ENCODE measurements around the gene FUT7. TPM values are rescaled to one million over a fixed set of nuclear protein-coding genes. Genes with fewer than 3 reads are reported as not detected.
"Not testable (repeated sequence)": the region's sequence is repeated elsewhere in the genome, so short reads cannot be mapped to it uniquely, and the experiment has no call there.

The FUT7 gene
- total RNA-seq, 1 donor from 2014 or later = 0.11 TPM

DNA sequence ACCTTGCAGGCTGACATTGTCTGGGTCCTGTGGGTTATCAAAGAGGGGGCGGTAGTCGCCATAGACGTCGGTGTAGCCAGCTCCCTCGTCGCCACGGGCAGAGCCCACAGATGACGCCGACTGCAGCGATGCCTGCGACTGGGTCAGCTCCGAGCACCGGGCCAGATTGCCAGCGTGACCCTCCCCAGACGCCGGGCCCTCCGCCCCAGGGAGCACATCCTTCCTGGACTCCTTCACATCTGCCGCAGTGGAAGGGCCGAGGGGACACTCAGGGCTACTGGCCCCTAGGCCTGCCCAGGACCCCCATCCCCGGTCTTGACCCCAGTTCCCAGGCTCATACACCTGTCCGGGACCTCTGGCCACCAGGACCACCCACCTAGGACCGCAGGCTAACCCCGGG is 17.7 kb downstream of the FUT7 start:
- intact Hi-C loops (cut with DNase I) = no loop called here
- ATAC-seq (no peak), DNase-seq (ENCODE audit: missing footprints) (no peak)

DNA sequence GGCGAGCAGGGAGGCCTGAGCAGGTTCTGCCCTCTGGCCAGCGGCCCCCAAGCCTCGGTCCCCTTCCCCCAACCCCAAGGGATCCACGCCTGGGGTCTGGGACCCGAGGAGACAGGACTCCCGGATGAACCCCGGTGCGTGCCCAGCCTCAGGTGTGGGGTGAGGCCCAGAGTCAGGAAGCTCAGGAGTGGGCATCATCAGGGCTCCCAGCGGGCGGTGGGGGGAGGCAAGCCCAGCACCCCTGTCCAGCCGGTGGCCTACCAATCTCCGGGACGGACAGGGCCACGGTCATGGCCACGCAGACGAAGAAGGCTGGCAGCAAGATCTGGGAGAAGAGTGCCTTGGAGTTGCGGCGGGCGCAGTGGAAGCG is 18.3 kb downstream of the FUT7 start:
- intact Hi-C loops (cut with DNase I) = no loop called here
- no peak for ATAC-seq
- no peak for DNase-seq (ENCODE audit: missing footprints)

DNA sequence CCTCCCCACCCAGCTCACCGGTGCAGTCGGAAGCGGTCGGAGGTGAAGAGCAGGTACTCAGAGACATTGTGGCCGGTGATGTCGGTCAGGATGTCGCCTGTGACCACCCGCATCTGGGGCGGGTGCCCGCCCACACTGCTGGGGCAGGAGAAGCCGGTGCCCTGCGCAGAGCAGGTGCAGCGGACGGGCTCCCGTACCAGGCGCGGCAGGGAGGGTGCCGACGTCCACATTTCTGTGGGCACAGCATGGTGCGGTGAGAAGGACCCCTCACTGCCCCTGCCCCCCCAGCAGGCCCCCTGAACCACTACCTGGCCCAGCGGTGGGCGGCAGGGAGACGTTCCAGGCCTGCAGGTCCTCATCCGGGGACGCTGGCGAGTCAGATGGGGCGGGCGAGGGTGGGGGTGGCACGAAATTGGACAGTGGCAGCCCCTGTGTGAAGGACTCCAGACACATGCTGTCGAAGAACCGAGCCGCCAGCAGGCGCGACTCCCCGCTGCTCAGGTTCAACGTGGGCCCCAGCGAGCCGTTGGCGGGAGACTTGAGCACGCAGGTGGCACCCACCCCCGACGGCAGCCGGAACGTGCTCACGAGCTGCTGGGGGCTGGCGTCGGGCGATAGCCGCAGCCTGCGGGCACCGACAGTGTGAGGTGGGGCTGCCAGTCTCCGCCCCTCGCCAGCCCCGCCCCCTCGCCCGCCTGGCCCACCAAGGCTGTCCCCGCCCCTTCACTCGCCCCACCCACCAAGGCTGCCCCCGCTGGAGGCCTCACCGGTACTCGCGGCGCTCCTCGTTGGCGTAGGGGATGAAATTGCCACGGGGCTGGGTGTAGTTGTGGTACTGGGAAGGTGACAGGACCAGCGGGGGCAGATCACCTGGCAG is 19.0 kb downstream of the FUT7 start:
- no peak for DNase-seq (ENCODE audit: missing footprints)
- intact Hi-C loops (cut with DNase I) = no loop called here
- no peak for ATAC-seq

DNA sequence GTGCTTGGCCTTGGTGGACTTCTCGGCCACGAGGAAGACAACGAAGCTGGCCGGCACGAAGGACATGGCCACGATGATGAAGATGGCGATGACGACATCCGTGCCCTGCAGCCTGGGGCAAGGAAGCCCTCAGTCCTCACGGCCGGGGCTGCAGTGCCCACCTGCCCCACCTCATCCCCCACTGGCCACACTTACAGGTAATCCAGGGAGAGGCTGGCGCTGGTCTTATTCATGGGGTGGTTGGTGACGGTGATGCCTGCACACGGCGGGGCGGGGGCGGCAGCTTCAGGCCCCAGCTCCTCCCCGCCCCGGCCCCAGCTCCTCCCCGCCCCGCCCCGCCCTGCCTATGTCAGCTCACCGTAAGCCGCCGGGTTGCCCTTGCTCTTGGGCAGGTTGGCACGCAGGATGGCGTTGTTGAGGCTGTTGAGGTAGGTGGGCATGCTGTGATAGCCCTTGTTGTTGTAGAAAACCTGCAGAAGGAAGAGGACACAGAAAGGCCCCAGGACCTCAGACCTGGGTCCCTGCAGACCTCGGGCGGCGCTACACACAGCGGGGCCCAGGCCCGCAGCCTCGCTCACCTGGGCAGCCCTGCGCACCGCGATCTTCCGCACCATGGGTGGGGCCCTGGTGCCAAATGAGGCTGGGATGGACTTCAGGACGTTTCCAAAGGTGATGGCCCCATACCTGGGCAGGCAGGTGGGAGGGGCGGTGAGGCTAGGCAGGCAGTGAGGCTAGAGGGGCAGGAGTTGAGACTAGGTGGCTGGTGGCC is 19.8 kb downstream of the FUT7 start:
- ATAC-seq (no peak), DNase-seq (ENCODE audit: missing footprints) (no peak)
- intact Hi-C loops (cut with DNase I) = no loop called here

DNA sequence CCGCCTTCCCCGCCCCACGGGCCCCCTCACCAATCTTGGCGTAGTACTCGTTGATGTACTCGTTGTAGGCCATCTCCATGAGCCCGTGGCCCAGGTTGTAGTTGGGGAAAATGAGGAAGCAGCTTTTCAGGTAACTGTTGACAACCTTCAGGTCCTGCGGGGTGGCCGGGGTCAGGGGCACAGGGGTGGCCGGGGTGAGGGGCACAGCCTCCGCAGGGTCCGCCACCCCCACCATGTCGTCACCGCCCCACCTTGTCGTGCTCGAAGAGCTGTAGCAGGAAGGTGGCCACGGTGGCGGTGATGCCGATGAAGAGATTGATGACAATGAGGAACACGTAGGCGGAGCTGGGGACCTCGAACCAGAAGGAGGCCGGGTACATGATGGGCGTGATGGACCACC is 20.7 kb downstream of the FUT7 start:
- no peak for ATAC-seq
- intact Hi-C loops (cut with DNase I) = no loop called here
- DNase-seq (ENCODE audit: missing footprints) = no peak

DNA sequence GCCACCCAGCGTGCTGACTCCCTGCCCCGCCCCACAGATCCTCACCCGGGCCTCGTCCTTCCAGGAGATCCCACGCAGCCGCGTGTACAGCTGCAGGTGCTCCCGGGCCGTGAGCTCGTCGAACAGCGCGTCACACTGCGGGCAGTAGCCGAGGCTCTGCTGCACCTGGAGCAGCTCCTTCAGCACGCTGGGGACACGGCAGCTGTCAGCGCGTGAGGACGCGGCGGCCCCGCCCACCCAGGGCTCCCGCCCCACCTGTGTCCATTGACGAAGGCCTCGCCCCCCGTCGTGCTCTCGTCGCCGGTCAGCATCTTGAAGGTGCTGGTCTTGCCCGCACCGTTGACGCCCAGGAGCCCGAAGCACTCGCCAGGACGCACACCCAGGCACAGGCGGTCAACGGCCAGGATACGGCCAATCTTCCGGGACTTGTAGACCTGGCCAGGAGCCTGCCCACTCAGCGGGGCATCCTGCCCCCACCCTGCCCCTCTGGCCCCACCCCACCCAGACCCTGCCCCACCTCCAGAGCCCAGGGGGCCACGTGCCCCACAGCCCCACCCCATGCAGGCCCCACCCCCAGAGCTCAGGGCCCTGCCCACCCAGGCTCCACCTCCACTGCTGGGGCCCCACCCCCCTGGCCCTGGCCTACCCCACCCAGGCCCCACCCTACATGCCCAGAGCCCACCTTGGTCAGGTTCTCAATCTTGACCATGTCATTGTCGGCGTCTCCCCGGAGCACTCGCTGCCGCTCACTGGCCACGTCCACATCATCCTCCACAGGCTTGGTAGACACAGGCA is 21.8 kb downstream of the FUT7 start:
- intact Hi-C loops (cut with DNase I) = no loop called here
- DNase-seq (ENCODE audit: missing footprints) (no peak), ATAC-seq (no peak)

DNA sequence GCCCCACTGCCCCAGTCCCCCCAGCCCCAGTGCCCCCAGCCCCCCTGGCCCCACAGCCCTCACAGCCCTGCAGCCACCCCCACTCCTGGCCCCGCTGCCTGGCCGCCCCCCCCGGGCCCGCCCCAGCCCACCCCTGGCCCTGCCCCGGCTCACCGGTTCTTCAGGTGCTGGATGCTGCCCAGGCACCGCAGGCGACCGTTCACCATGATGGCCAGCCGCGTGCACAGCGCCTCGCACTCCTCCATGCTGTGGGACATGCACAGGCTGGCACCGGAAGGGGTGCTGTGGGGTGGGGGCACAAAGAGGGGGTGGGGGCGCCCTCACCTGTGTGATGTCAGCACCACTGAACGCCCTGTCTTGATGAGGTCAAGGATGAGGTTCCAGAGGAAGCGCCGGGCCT is 22.7 kb downstream of the FUT7 start:
- DNase-seq (ENCODE audit: missing footprints) (no peak), ATAC-seq (no peak)
- intact Hi-C loops (cut with DNase I) = no loop called here

DNA sequence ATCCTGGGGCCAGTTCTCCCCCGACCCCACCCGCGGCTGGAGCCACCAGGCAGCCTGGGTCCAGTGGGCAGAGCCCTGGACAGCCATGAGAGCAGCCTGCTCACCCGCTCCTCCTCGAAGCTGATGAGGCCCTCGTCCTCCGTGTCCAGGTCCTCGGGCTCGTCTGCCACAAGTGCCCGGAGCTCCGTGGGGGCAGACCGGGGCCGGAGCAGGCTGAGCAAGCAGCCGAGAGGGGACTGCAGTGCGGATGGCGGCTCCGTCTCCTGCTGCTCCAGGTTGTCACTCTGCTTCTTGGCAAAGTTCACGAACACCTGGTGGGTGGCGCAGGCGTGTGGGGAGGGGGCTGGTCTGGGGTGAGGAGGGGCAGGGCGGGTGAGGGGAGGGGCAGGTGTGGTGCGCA is 23.6 kb downstream of the FUT7 start:
- DNase-seq (ENCODE audit: missing footprints) = no peak
- no peak for ATAC-seq
- intact Hi-C loops (cut with DNase I) = no loop called here

DNA sequence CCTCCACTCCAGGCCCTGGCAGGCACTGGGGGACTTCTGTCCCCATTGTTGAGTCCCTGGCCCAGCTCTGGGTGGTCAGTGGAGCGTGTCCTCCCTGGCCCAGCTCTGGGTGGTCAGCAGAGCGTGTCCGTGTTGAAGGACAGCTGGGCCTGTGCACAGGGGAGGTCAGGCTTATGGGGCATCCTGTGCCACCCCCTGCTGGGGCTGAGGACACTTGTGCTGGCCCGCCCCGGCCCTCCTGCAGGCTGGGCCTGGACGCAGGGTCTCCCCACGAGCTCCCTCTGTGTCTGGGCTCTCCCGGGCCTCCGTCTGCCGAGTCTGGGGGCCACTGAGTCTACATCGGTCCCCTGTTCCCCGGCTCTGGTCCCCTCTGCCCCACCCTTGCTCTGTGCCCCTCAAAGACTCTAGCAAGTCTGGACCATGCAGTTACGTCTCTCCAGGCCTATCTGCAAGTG is 24.0 kb downstream of the FUT7 start:
- intact Hi-C loops (cut with DNase I) = no loop called here
- DNase-seq (ENCODE audit: missing footprints) = no peak
- no peak for ATAC-seq

DNA sequence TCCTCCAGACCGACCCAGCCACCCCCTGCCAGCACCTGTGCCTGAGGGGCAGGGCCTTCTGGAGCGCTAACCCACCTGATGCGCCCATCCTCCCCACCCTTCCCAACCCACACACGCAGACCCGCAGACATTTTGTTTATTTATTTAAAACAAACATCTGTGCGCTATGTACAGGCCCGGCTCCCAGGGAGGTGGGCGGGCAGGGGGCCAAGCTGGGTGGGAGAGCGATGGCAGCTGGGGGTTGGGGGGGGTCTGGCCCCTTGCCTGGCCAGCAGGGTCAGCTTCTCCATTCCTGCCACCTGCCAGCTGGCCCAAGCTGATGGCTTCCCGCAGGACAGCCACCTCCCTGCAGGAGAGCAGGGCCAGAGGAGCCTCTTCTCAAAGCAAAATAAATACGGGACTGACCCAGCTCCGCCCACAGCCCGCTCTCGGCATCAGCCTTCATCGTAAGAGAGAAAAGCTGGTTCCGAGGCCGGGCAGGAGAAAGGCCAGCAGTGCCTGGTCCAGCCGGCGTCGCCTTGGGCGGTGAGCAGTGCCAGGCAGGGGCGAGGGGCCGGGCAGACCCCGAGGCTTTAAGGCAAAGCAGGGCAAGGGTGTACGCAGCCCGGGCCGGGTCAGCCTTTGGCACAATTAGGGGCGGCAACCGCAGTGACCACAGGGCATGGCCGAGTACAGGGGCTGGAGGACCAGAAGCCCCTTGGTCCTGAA is 24.6 kb downstream of the FUT7 start:
- ATAC-seq = peak; percentile 21
- no peak for DNase-seq (ENCODE audit: missing footprints)
- intact Hi-C loops (cut with DNase I) = no loop called here

DNA sequence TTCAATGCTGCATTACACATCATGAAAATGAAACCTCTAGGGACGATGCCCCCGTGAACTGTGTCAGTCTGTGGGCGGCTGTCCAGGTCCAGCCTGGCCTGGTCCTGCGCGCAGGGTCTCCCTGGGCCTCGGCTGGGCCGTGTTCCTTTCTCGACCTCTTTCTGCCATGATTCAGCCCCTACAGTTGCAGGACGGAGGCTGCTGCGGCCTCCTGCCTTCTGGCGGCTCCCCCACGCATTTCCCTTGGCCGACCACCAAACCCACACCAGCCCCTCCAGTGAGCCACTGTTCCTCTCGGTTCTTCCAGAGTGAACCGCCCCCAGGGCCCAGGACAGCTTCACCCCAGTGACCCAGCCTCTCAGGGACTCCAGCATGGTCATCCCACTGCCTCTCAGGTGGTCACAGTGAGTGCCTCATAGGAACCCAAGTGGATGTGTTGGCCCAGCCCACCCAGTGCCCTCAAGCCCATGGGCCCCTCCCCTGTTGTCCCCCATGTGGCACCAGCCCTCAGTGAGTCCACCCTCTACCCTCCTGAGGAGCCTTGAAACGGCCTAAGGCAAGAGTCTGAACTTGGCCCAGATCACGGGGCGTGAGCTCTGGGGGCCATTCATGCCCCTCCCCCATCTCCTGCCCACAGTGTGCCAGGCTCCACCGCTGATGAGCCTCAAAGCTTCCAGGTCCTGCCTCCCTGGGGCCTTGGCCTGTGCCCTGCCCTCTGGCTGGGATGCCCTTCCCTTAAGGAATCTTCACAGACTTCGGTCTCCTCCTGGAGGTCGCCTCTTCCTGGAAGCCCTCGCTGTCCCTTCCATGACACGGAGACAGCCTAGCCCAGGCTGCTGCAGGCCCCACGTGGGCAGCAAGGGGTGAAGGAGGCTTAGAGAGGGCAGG is 25.5 kb downstream of the FUT7 start:
- intact Hi-C loops (cut with DNase I) = no loop called here
- ATAC-seq (no peak), DNase-seq (ENCODE audit: missing footprints) (no peak)

DNA sequence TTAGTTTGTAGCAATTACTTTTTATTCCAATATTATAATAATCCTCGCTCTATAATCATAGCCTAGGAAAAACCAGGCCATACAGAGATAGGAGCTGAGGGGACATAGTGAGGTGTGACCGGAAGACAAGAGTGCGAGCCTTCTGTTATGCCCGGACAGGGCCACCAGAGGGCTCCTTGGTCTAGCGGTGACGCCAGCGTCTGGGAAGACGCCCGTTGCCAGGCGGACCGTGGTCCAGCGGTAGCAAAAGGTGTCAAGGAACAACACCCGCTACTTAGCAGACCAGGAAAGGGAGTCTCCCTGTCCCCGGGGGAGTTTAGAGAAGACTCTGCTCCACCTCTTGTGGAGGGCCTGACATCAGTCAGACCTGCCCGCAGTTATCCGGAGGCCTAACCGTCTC is 27.6 kb downstream of the FUT7 start:
- DNase-seq (ENCODE audit: missing footprints); ATAC-seq; intact Hi-C loops (cut with DNase I): not testable (repeated sequence)

DNA sequence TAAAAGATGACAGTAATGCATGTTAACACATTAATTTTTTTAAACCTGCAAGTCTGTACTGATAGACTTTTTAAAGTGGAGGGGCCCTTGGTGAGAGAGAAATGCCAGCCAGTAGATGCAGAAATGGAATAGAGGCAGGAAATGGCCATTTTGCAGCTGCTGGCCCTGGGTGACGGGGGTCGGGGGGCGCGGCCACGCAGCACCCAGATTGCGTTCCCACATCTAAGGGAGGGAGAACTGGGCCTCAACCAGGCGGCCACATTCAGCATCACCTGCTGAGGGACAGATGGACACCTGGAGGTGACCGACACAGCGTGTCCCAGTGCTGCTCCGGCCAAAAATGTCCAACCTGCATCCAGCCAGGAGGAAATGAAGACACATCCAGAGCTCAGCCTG is 29.2 kb downstream of the FUT7 start:
- intact Hi-C loops (cut with DNase I) = no loop called here
- ATAC-seq (no peak), DNase-seq (ENCODE audit: missing footprints) (no peak)

DNA sequence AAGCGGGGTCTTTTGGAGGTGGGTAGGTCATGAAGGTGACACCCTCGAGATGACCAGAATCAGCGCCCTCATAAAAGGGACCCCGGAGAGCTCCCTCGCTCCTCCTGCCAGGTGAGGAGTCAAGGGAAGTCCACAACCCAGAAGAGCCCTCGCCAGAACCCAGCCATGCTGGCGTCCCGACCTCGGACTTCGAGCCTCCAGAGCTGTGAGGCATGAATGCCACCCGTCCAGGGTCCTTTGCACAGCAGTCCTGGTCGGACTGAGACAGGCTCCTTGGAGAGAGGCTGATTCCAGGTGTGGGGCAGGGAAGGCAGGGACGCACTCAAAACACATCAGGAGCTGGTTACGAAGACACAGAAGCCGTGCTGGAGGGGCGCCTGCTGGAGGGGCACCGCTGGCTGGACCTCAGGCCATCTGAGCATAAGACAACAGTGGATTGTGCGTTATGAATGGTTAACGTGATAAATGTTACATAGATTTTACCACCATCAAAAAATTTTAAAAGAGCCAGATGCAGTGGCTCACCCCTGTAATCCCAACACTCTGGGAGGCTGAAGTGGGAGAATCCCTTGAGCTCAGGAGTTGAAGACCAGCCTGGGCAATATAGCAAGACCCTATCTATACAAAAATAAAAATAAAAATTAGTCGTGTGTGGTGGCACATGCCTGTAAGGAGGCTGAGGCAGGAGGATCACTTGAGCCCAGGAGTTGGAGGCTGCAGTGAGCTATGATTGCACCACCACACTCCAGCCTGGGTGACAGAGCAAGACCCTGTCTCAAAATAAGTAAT is 29.8 kb downstream of the FUT7 start:
- DNase-seq (ENCODE audit: missing footprints) = no peak
- intact Hi-C loops (cut with DNase I) = no loop called here
- no peak for ATAC-seq

DNA sequence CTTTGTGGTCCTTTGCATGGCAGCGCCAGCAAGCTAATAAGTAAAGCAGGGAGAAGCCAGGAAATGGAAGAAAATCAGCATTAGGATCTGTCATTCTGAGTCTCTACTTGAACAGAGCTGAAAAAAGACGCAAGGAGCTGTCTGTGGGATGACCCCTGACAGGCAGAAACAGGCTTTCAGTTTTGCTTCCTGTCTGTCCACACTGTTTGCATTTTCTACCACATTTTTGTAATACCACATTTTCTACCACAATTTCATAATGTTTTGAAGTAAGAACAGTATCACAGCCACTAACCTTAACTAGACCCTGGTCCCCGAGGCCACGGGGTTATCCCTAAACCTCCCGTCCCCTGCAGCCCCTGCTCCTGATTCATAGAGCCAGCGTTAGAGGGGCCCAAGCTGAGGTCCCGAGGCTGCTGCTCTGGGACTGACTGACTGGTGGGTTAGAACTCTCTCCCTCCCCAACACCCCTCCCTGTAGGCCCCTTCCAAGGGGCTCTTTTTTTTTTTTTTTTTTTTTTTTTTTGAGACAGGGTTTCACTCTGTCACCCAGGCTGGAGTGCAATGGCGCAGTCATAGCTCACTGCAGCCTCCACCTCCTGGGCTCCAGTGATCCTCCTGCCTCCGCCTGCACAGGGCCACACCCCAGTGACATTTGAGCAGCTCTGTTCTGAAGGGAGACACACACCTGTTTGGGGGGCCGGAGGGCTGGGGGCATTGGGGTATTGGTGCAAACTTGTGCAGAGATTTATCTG is 31.5 kb downstream of the FUT7 start:
- intact Hi-C loops (cut with DNase I) = no loop called here
- DNase-seq (ENCODE audit: missing footprints) (no peak), ATAC-seq (no peak)

DNA sequence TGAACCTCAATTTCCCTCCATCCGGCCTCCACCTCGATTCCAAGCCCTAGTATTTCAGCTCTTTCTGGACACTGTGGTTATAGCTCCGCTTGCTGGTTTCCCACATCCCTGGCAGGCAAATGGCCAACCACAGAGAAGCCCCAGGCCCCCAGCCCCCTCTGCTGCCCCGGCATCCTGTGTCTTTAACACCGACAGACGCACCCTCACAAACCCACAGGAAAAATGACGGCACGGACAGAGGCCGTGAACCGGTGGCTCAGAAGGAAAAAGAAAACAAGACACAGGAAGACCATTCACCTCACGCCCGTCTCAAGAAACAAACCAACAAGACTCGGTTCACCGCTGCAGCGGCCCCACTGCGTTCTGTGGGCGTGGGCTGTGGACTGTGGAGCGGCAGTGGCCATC is 34.1 kb downstream of the FUT7 start:
- ATAC-seq (no peak), DNase-seq (ENCODE audit: missing footprints) (no peak)
- intact Hi-C loops (cut with DNase I) = no loop called here

DNA sequence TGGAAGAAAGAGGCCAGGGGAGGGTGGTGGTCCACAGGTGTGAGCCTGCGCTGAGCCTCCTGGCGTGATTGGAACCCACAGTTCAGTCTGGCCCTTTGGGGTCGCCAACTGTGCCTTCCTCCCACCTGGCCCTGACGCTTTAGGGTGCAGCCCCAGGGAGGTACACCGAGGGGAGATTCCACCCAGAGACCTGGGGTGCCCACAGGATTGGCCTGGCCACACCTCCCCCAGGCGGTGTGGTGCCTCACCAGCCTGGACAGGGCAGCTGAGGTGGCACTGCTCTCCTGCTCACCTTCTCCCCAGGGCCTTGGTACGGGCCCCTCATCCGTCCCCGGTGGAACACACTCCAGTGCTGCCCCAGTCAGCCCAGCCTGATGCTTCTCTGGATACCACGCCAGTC is 34.5 kb downstream of the FUT7 start:
- no peak for DNase-seq (ENCODE audit: missing footprints)
- intact Hi-C loops (cut with DNase I) = no loop called here
- ATAC-seq = no peak
